ENCODE measurements around the gene GJC3.

The GJC3 gene

DNA sequence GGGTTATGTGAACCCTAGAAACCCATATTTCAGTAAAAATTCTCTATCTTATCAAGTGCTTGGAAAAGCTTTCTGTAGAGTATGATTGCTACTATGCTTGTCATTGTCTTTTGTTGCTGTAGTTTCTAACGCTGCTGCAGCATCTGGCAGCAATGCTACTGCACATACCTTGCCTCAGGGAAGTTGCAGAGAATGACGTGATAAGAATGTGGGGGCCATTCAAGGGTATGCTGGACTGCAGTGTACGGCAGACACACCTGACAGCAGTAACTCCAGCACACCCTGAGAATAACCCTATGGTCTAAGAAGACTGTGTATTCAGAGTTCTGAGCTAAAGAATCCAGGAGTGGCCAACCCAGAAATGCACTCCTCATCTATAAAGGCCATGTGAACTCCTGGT, 30.6 kb downstream of the GJC3 start:
- TF ChIP-seq, protein P1, sequence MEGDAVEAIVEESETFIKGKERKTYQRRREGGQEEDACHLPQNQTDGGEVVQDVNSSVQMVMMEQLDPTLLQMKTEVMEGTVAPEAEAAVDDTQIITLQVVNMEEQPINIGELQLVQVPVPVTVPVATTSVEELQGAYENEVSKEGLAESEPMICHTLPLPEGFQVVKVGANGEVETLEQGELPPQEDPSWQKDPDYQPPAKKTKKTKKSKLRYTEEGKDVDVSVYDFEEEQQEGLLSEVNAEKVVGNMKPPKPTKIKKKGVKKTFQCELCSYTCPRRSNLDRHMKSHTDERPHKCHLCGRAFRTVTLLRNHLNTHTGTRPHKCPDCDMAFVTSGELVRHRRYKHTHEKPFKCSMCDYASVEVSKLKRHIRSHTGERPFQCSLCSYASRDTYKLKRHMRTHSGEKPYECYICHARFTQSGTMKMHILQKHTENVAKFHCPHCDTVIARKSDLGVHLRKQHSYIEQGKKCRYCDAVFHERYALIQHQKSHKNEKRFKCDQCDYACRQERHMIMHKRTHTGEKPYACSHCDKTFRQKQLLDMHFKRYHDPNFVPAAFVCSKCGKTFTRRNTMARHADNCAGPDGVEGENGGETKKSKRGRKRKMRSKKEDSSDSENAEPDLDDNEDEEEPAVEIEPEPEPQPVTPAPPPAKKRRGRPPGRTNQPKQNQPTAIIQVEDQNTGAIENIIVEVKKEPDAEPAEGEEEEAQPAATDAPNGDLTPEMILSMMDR (IDR thresholded peaks at IDR 0.05; ENCODE audit: low read depth, low read length, poor library complexity, severe bottlenecking), result no peak
- no peak for TF ChIP-seq EZH2phosphoT487 (IDR thresholded peaks at IDR 0.05; ENCODE audit: borderline replicate concordance, low read length)
- no peaks in the 10 kb centered on the region for H3K4me1 ChIP-seq (ENCODE audit: control insufficient read depth, low read length)
- no peaks in the 10 kb centered on the region for H3K9me2 ChIP-seq (replicated peaks; ENCODE audit: control insufficient read depth, low read length)
- no peak overlapping the region for H3K4me3 ChIP-seq (ENCODE audit: low read length)
- peaks cover 5% of the 10 kb centered on the region for H3F3A ChIP-seq (ENCODE audit: control insufficient read depth, insufficient read depth)
- no peaks in the 10 kb centered on the region for H3K27me3 ChIP-seq (ENCODE audit: control insufficient read depth, low read length)
- no peaks in the 10 kb centered on the region for H3K79me2 ChIP-seq (ENCODE audit: control insufficient read depth, low read length)
- peaks cover 45% of the 10 kb centered on the region for H3K36me3 ChIP-seq (ENCODE audit: control insufficient read depth, low read length)
- no peak overlapping the region for H3K4me2 ChIP-seq (ENCODE audit: low read length)
- no peaks in the 10 kb centered on the region for H4K20me1 ChIP-seq (ENCODE audit: control insufficient read depth, insufficient read depth, low read depth, low read length)
- no peak overlapping the region for H3K27ac ChIP-seq (ENCODE audit: low read depth, low read length)
- no peaks in the 10 kb centered on the region for H3K9me3 ChIP-seq (ENCODE audit: control insufficient read depth, insufficient read depth, low read length)

DNA sequence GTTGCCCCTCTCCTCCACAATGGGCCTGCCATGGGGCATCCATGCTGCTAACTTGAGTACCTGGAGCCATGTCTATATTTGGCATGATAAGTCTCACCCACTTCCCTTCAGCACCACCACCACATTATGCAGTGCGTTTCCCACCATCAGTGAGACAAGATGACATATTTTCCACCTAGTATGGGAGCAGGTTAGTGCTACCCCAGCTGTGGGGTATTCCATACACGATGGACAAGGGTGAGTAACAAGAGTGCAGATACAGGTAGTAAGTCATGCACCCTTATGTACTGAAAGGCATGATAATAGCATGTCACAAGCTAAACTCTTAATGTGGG, 31.4 kb downstream of the GJC3 start:
- Histone ChIP-seq H3K4me2 (ENCODE audit: low read length) (no peak overlapping the region), H3K9me2 (replicated peaks; ENCODE audit: control insufficient read depth, low read length) (no peaks in the 10 kb centered on the region), H3F3A (ENCODE audit: control insufficient read depth, insufficient read depth) (peaks cover 5% of the 10 kb centered on the region), H3K4me3 (ENCODE audit: low read length) (no peak overlapping the region), H3K27me3 (ENCODE audit: control insufficient read depth, low read length) (no peaks in the 10 kb centered on the region), H3K9me3 (ENCODE audit: control insufficient read depth, insufficient read depth, low read length) (no peaks in the 10 kb centered on the region), H4K20me1 (ENCODE audit: control insufficient read depth, insufficient read depth, low read depth, low read length) (no peaks in the 10 kb centered on the region), H3K4me1 (ENCODE audit: control insufficient read depth, low read length) (no peaks in the 10 kb centered on the region), H3K36me3 (ENCODE audit: control insufficient read depth, low read length) (peaks cover 37% of the 10 kb centered on the region), H3K27ac (ENCODE audit: low read depth, low read length) (no peak overlapping the region), H3K79me2 (ENCODE audit: control insufficient read depth, low read length) (no peaks in the 10 kb centered on the region)
- TF ChIP-seq EZH2phosphoT487 (IDR thresholded peaks at IDR 0.05; ENCODE audit: borderline replicate concordance, low read length), result no peak
- TF ChIP-seq, protein P1 (IDR thresholded peaks at IDR 0.05; ENCODE audit: low read depth, low read length, poor library complexity, severe bottlenecking), result no peak

- no peaks in the 10 kb centered on the region for H3K4me1 ChIP-seq (ENCODE audit: control insufficient read depth, low read length)
- H3K9me2 ChIP-seq (replicated peaks; ENCODE audit: control insufficient read depth, low read length), result no peaks in the 10 kb centered on the region
- H4K20me1 ChIP-seq (ENCODE audit: control insufficient read depth, insufficient read depth, low read depth, low read length), result no peaks in the 10 kb centered on the region
- H3K79me2 ChIP-seq (ENCODE audit: control insufficient read depth, low read length), result no peaks in the 10 kb centered on the region
- H3K27ac ChIP-seq (ENCODE audit: low read depth, low read length), result no peak overlapping the region
- H3K27me3 ChIP-seq (ENCODE audit: control insufficient read depth, low read length), result no peaks in the 10 kb centered on the region
- TF ChIP-seq, protein P1 (IDR thresholded peaks at IDR 0.05; ENCODE audit: low read depth, low read length, poor library complexity, severe bottlenecking), result no peak
- no peak for TF ChIP-seq EZH2phosphoT487 (IDR thresholded peaks at IDR 0.05; ENCODE audit: borderline replicate concordance, low read length)
- peaks cover 5% of the 10 kb centered on the region for H3F3A ChIP-seq (ENCODE audit: control insufficient read depth, insufficient read depth)
- H3K4me2 ChIP-seq (ENCODE audit: low read length), result no peak overlapping the region
- peaks cover 32% of the 10 kb centered on the region for H3K36me3 ChIP-seq (ENCODE audit: control insufficient read depth, low read length)
- H3K4me3 ChIP-seq (ENCODE audit: low read length), result no peak overlapping the region
- no peaks in the 10 kb centered on the region for H3K9me3 ChIP-seq (ENCODE audit: control insufficient read depth, insufficient read depth, low read length)
Observed at GRCh38 chr7:99897322-99898022, 31.9 kb downstream of the GJC3 start.

Measured in DOHH2 (cell line).